ENCODE results near the gene SV2B.

DNA sequence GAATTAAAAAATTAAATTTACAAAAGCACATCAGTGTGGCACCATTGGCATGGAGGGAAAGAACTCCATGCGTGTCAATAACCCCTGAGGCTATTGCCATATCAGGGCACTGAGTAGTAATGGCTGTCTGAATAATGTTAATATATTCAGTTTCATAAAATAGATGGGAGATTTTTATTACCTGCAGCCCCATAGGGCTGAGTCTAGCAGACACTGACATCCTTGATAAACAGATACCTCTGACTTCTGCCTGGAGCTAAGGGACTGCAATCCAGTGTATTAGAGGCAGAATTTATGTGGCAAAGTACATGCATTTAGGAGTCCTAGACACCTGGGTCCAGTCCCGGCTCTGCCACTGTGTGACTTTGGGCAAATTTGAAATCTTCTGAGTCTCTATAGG is 38.8 kb upstream of the SV2B start:
- no peak for TF ChIP-seq EZH2phosphoT487 (IDR thresholded peaks at IDR 0.05; ENCODE audit: borderline replicate concordance, low read length)
- TF ChIP-seq, protein P1, sequence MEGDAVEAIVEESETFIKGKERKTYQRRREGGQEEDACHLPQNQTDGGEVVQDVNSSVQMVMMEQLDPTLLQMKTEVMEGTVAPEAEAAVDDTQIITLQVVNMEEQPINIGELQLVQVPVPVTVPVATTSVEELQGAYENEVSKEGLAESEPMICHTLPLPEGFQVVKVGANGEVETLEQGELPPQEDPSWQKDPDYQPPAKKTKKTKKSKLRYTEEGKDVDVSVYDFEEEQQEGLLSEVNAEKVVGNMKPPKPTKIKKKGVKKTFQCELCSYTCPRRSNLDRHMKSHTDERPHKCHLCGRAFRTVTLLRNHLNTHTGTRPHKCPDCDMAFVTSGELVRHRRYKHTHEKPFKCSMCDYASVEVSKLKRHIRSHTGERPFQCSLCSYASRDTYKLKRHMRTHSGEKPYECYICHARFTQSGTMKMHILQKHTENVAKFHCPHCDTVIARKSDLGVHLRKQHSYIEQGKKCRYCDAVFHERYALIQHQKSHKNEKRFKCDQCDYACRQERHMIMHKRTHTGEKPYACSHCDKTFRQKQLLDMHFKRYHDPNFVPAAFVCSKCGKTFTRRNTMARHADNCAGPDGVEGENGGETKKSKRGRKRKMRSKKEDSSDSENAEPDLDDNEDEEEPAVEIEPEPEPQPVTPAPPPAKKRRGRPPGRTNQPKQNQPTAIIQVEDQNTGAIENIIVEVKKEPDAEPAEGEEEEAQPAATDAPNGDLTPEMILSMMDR (conservative IDR thresholded peaks at IDR 0.05; ENCODE audit: low read depth, low read length) = no peak
